Activated CD4-positive, alpha-beta T cell treated with anti-CD3 and anti-CD28 coated beads, Interleukin-10, Interleukin-2, amounts not matched to agents 100 ng/mL and 50 ng/mL, durations not matched to agents 16 hours and 8 hours (primary cell): Measurements from ENCODE around the gene C2orf72.
"Not testable (repeated sequence)": the region's sequence is repeated elsewhere in the genome, so short reads cannot be mapped to it uniquely, and the experiment has no call there.

ENCODE experiments used
- DNase-seq: peaks from one replicate; pipeline ENCODE4 v3.0.0-alpha.2; 2020

Gene C2orf72

GRCh38 chr2:231015926-231016325 lies 21.4 kb upstream of the C2orf72 start:
- no peak for DNase-seq

- DNase-seq: no peak
These were observed 20.6 kb upstream of the C2orf72 start for GRCh38 chr2:231016566-231017230.

GRCh38 chr2:231017231-231017598 lies 20.1 kb upstream of the C2orf72 start:
- no peak for DNase-seq

- no peak for DNase-seq
These were observed 19.1 kb upstream of the C2orf72 start for GRCh38 chr2:231018184-231018583.

- DNase-seq: not testable (repeated sequence)
These were observed 12.3 kb upstream of the C2orf72 start for GRCh38 chr2:231025059-231025458.

GRCh38 chr2:231028889-231029288 lies 8.4 kb upstream of the C2orf72 start:
- DNase-seq: no peak

GRCh38 chr2:231029563-231029962 lies 7.8 kb upstream of the C2orf72 start:
- DNase-seq: no peak

GRCh38 chr2:231030725-231031124 lies 6.6 kb upstream of the C2orf72 start:
- no peak for DNase-seq

- no peak for DNase-seq
These were observed 4.7 kb upstream of the C2orf72 start for GRCh38 chr2:231032575-231033140.

GRCh38 chr2:231033147-231034132 lies 3.9 kb upstream of the C2orf72 start:
- DNase-seq: no peak

GRCh38 chr2:231034291-231034882 lies 2.9 kb upstream of the C2orf72 start:
- DNase-seq: no peak

GRCh38 chr2:231036131-231036530 lies 1.2 kb upstream of the C2orf72 start:
- DNase-seq: no peak

- DNase-seq: no peak
These were observed 681 bp upstream of the C2orf72 start for GRCh38 chr2:231036578-231037106.

- no peak for DNase-seq
These were observed 584 bp downstream of the C2orf72 start for GRCh38 chr2:231037731-231038482.

GRCh38 chr2:231038483-231039293 lies 1.4 kb downstream of the C2orf72 start:
- DNase-seq: no peak

- no peak for DNase-seq
These were observed 2.0 kb downstream of the C2orf72 start for GRCh38 chr2:231039294-231039664.

- DNase-seq: no peak
These were observed 2.6 kb downstream of the C2orf72 start for GRCh38 chr2:231039821-231040364.

- no peak for DNase-seq
These were observed 3.9 kb downstream of the C2orf72 start for GRCh38 chr2:231041061-231041689.

- no peak for DNase-seq
These were observed 6.5 kb downstream of the C2orf72 start for GRCh38 chr2:231043796-231044195.

- no peak for DNase-seq
These were observed 9.6 kb downstream of the C2orf72 start for GRCh38 chr2:231046916-231047273.
